ENCODE measurements around the gene HSD17B14. TPM values are rescaled to one million over a fixed set of nuclear protein-coding genes. Genes with fewer than 3 reads are reported as not detected.
A peak's percentile ranks its signal among the peaks of the same experiment; 100 is the strongest.

Gene HSD17B14
- total and polyA plus RNA-seq, 2 of the 13 experiments (the other 11 are each of a cell fraction or from before 2014, with no cell fraction given), result 0.58 to 1.2 TPM

DNA sequence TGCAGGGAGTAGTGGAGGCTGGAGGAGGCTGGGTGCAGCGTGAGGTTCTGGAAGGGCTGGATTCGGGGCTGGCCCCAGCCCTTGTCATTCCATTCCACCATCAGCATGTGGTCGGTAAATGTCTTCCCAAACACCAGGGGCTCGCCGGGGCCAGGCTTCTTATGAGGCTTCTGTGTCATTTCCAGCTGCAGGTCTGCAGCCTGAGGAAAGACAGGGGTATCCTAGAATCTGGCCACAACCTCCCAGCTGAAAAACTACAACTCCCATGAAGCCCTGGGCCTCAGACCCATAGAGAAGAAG lies 29.8 kb downstream of the HSD17B14 start (continued):
- TF ChIP-seq, protein P1, sequence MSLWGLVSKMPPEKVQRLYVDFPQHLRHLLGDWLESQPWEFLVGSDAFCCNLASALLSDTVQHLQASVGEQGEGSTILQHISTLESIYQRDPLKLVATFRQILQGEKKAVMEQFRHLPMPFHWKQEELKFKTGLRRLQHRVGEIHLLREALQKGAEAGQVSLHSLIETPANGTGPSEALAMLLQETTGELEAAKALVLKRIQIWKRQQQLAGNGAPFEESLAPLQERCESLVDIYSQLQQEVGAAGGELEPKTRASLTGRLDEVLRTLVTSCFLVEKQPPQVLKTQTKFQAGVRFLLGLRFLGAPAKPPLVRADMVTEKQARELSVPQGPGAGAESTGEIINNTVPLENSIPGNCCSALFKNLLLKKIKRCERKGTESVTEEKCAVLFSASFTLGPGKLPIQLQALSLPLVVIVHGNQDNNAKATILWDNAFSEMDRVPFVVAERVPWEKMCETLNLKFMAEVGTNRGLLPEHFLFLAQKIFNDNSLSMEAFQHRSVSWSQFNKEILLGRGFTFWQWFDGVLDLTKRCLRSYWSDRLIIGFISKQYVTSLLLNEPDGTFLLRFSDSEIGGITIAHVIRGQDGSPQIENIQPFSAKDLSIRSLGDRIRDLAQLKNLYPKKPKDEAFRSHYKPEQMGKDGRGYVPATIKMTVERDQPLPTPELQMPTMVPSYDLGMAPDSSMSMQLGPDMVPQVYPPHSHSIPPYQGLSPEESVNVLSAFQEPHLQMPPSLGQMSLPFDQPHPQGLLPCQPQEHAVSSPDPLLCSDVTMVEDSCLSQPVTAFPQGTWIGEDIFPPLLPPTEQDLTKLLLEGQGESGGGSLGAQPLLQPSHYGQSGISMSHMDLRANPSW (CRISPR knock-in tag; IDR thresholded peaks at IDR 0.05; ENCODE audit: borderline replicate concordance), result 0 out of 2 replicates have a peak, but pooled peaks have one; percentile 2

DNA sequence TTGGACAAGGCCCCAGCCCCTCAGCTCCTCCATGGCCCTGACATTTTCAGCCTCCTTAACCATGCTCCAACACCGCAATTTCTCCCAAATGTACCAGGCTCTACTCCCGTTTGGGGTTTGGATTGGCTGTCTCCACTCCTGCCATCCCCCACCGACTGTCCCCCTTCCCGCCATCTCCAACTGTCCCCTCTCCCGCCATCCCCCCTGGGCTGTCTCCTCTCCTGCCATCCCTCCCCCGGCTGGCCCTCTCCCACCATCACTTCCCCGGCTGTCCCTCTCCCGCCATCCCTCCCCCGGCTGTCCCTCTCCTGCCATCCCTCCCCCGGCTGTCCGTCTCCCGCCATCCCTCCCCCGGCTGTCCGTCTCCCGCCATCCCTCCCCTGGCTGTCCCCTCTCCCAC lies 30.8 kb downstream of the HSD17B14 start:
- Histone ChIP-seq H3K27me3 (ENCODE audit: control insufficient read depth in 1 of 2, insufficient read depth in 2 of 2, low read length in 2 of 2) (no peaks in the 10 kb centered on the region), H3K79me2 (ENCODE audit: insufficient read depth, low read length) (peaks cover 12% of the 10 kb centered on the region), H3K4me3 (replicated peaks in 1 of 3; ENCODE audit: insufficient read depth in 1 of 3, low read depth in 2 of 3, low read length in 3 of 3) (no peak overlapping the region), H4K20me1 (ENCODE audit: insufficient read depth, low read length) (no peaks in the 10 kb centered on the region), H3K9me3 (ENCODE audit: low read length) (no peaks in the 10 kb centered on the region), H2AFZ (ENCODE audit: low read length) (no peak overlapping the region), H3K4me1 (ENCODE audit: insufficient read depth, low read length) (peaks cover 38% of the 10 kb centered on the region), H3K27ac (ENCODE audit: extremely low read length, insufficient read depth, low read length) (no peak overlapping the region), H3K9ac (ENCODE audit: insufficient read depth, low read depth, low read length) (no peak overlapping the region), H3K4me2 (ENCODE audit: low read depth, low read length) (no peak overlapping the region), H3K36me3 (replicated peaks in 1 of 2; ENCODE audit: control insufficient read depth in 1 of 2, insufficient read depth in 2 of 2, low read length in 2 of 2) (no peaks in the 10 kb centered on the region)
- intact Hi-C loops (cut with micrococcal nuclease; ENCODE audit: unreplicated experiment), result no loop called here
- WGBS (ENCODE audit: low lambda C conversion rate), result 97% methylated on average over 15 of the region's 15 CpGs
- ChIA-PET POLR2A (interaction anchor here (3.6 kb wide), 1 partner anchor 10 kb away, joined by 53 read pairs; no protein-coding TSS in a partner anchor), CTCF (ENCODE audit: low intra/inter-chr PET ratio, low total read pairs) (no interaction called here)
- ATAC-seq (no peak), FAIRE-seq (no peak), DNase-seq (ENCODE audit: low spot score) (no peak)
- in situ Hi-C loops (cut with HindIII; ENCODE audit: extremely low pct_ligation_motif_present, low pct_unique_long_range_greater_than_20kb), result no loop called here
- TF ChIP-seq NBN (conservative IDR thresholded peaks at IDR 0.05) (no peak), RAD51 (IDR thresholded peaks at IDR 0.05; ENCODE audit: borderline replicate concordance) (no peak), TAF15 (IDR thresholded peaks at IDR 0.05; ENCODE audit: low read depth, low read length, poor library complexity, severe bottlenecking) (no peak), REXO4 (CRISPR knock-in tag; IDR thresholded peaks at IDR 0.05; ENCODE audit: borderline replicate concordance) (no peak), TBL1XR1 (IDR thresholded peaks at IDR 0.05; ENCODE audit: borderline replicate concordance, low read length, partially characterized antibody) (no peak), ZKSCAN8 (CRISPR knock-in tag; IDR thresholded peaks at IDR 0.05; ENCODE audit: borderline replicate concordance) (no peak), ZNF350 (CRISPR knock-in tag; IDR thresholded peaks at IDR 0.05; ENCODE audit: borderline replicate concordance, low read depth) (no peak), NR2C2 (CRISPR knock-in tag; IDR thresholded peaks at IDR 0.05; ENCODE audit: borderline replicate concordance) (no peak), KAT7 (CRISPR knock-in tag; IDR thresholded peaks at IDR 0.05; ENCODE audit: borderline replicate concordance) (no peak), RFXANK (CRISPR knock-in tag; IDR thresholded peaks at IDR 0.05) (no peak), ZNF207 (IDR thresholded peaks at IDR 0.05; ENCODE audit: borderline replicate concordance) (no peak), SRSF4 (IDR thresholded peaks at IDR 0.05; ENCODE audit: low read depth, low read length, poor library complexity, severe bottlenecking) (no peak), ZNF670 (CRISPR knock-in tag; IDR thresholded peaks at IDR 0.05; ENCODE audit: borderline replicate concordance) (no peak), NCOA5 (CRISPR knock-in tag; IDR thresholded peaks at IDR 0.05) (no peak), ARID2 (CRISPR knock-in tag; IDR thresholded peaks at IDR 0.05; ENCODE audit: borderline replicate concordance) (no peak), TCF7L2 (IDR thresholded peaks at IDR 0.05; ENCODE audit: low read depth, low read length) (no peak), ZNF230 (CRISPR knock-in tag; IDR thresholded peaks at IDR 0.05) (no peak)
- TF ChIP-seq, protein P2, sequence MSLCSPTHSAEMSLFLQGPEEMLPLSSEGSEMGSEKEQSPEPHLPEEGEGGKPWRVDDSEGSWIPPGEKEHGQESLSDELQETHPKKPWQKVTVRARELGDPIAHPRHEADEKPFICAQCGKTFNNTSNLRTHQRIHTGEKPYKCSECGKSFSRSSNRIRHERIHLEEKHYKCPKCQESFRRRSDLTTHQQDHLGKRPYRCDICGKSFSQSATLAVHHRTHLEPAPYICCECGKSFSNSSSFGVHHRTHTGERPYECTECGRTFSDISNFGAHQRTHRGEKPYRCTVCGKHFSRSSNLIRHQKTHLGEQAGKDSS (CRISPR knock-in tag; IDR thresholded peaks at IDR 0.05; ENCODE audit: borderline replicate concordance, low read depth), result no peak
- TF ChIP-seq, protein P3, sequence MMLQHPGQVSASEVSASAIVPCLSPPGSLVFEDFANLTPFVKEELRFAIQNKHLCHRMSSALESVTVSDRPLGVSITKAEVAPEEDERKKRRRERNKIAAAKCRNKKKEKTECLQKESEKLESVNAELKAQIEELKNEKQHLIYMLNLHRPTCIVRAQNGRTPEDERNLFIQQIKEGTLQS (CRISPR knock-in tag; IDR thresholded peaks at IDR 0.05), result no peak
- BruUV-seq (replicated peaks), result no TSS peak

All from HepG2 (cell line).